Small intestine (tissue), 7 donors: Measurements from ENCODE around the gene GALNT10. TPM values are rescaled to one million over a fixed set of nuclear protein-coding genes. Genes with fewer than 3 reads are reported as not detected.

Source experiments
- DNase-seq, 2 donors: peaks; one replicate each; pipeline versions ENCODE4 v3.0.0 to v3.0.0-alpha.2; 2013
- FAIRE-seq: peaks from 2 replicates; lab custom pipeline; 2012; peaks lifted over from hg19 to GRCh38; lab: Jason Lieb, UNC
- H3K27ac ChIP-seq, 3 donors: one replicate each; pipeline ENCODE4 v1.5.1; 2013; ENCODE audit warnings: low read length in 2 of 3, mild to moderate bottlenecking in 2 of 3, control low read depth in 1 of 3, inconsistent platforms in 1 of 3, low read depth in 1 of 3, moderate library complexity in 1 of 3
- H3K27me3 ChIP-seq, 3 donors: one replicate each; pipeline ENCODE4 v1.6.1; 2013; ENCODE audit warnings: low read length in 3 of 3, inconsistent platforms in 1 of 3; ENCODE audit not compliant: control insufficient read depth in 3 of 3, insufficient read depth in 3 of 3
- H3K36me3 ChIP-seq, 3 donors: one replicate each; pipeline ENCODE4 v1.6.1; 2013; ENCODE audit warnings: low read length in 3 of 3, inconsistent platforms in 1 of 3, low read depth in 1 of 3, mild to moderate bottlenecking in 1 of 3, moderate library complexity in 1 of 3; ENCODE audit not compliant: control insufficient read depth in 3 of 3, insufficient read depth in 2 of 3
- H3K4me1 ChIP-seq, 3 donors: one replicate each; pipeline ENCODE4 v1.6.1; 2013; ENCODE audit warnings: low read length in 2 of 3, inconsistent platforms in 1 of 3, low read depth in 1 of 3, mild to moderate bottlenecking in 1 of 3, moderate library complexity in 1 of 3; ENCODE audit not compliant: control insufficient read depth in 3 of 3, insufficient read depth in 2 of 3
- H3K4me3 ChIP-seq, 3 donors: one replicate each; pipeline ENCODE4 v1.5.1; 2013; ENCODE audit warnings: low read length in 3 of 3, control low read depth in 1 of 3, inconsistent platforms in 1 of 3, low read depth in 1 of 3, mild to moderate bottlenecking in 1 of 3, moderate library complexity in 1 of 3
- H3K9me3 ChIP-seq, 2 donors: one replicate each; pipeline ENCODE4 v1.6.1; 2013; ENCODE audit warnings: low read depth in 1 of 2, low read length in 1 of 2; ENCODE audit not compliant: control insufficient read depth in 2 of 2, insufficient read depth in 1 of 2
- WGBS, 3 donors: extraction: QIAGEN DNeasy Blood & Tissue Kit; methylation state at CpG; one replicate each; pipeline ENCODE4 v1.1.7; 2013; 5-methylcytosine and 5-hydroxymethylcytosine counted together
- polyA plus RNA-seq, 4 donors: library from polyadenylated mRNA; stranded (reverse) in 3 of 4; unstranded in 1 of 4; fragments of 200-250 nt in 3 of 4; fragments of 120-200 nt in 1 of 4; gene quantifications; one replicate each; pipeline versions ENCODE4 v1.2.1 to v1.2.3, GENCODE V29; 2013
- donor health status: healthy with polysubstance abuse.
- donor health status: control.
- donor health status: control.
- donor health status: Bipolar disorder and iron deficiency.
- donor health status: healthy.

Gene GALNT10
- polyA plus RNA-seq, 4 donors, result 5.4 to 18.1 (median 8.7) TPM

DNA sequence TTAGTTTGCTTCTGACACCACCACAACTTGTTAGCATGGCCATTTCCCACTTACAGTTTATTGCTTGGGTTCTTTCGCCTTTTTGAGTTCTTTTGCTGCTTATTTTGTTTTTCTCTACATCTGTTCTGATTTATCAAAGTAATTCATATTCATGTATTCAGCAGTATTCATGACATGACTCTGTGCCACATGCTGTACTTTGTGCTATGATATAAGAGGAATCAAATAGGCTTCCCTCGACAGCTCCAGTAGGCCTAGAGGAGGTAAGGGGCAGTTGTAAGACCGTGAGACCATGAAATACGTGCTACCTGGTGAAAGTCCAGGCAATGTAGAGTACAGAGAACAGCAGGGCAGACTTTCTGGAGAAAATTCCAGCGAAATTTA is 144.5 kb downstream of the GALNT10 start:
- no peak for DNase-seq
- Histone ChIP-seq H3K9me3 (no peaks in the 10 kb centered on the region), H3K4me1 (no peaks in the 10 kb centered on the region), H3K4me3 (no peak overlapping the region), H3K36me3 (peaks cover 2 to 13% (median 2%) of the 10 kb centered on the region in 3 donors), H3K27ac (no peak overlapping the region), H3K27me3 (no peaks in the 10 kb centered on the region)
- no peak for FAIRE-seq
- WGBS, 3 donors, result 92% methylated on average over 5 of the region's 5 CpGs

DNA sequence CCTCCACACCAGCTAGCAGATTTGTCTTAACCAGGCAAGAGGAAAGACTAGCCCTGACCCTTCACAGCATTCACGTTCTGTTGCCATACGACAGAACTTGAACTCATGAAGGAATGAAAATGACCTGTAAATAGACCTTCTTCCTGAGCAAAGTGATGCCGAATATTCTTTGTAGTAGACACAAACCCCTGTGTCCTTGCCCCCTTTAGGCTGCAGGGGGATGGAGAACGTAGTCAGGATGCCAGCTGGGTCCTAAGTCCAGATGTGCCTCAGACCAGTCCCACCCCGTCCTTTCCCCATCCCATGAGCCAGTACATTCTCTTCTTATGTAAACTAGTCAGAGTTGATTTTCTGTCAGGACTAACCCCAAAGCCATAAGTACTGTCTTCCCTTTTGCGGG is 151.1 kb downstream of the GALNT10 start:
- no peak for FAIRE-seq
- 88 to 93% (median 91%) methylated on average over 6 of the region's 6 CpGs for WGBS, 3 donors
- DNase-seq, result no peak
- Histone ChIP-seq H3K4me1 (no peaks in the 10 kb centered on the region), H3K9me3 (no peaks in the 10 kb centered on the region), H3K4me3 (no peak overlapping the region), H3K27me3 (no peaks in the 10 kb centered on the region), H3K36me3 (peaks cover 0 to 4% (median 3%) of the 10 kb centered on the region in 3 donors), H3K27ac (no peak overlapping the region)

DNA sequence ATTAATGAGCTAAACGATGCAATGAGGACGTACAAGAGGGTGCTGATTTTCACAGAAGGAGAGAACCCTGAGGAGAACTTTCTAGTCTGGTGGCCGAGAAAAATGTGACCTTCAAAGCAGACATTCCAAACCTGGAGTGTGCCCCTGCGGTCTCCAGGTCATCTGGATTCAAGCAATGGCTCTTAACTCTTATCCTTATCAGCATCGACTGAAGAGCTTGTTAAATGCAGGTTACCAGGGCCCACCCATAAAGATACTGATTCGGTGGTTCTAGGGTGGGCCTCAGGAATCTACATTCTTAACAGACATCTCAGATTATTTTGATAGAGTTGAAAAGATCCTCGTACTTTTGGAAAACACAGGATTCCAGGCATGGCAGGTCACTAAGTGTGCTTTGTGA is 151.7 kb downstream of the GALNT10 start:
- no peak for FAIRE-seq
- Histone ChIP-seq H3K9me3 (no peaks in the 10 kb centered on the region), H3K4me3 (no peak overlapping the region), H3K27me3 (no peaks in the 10 kb centered on the region), H3K4me1 (no peaks in the 10 kb centered on the region), H3K36me3 (peaks cover 0 to 4% (median 3%) of the 10 kb centered on the region in 3 donors), H3K27ac (no peak overlapping the region)
- WGBS, 3 donors, result 81 to 90% (median 85%) methylated on average over 7 of the region's 7 CpGs
- DNase-seq, result no peak

DNA sequence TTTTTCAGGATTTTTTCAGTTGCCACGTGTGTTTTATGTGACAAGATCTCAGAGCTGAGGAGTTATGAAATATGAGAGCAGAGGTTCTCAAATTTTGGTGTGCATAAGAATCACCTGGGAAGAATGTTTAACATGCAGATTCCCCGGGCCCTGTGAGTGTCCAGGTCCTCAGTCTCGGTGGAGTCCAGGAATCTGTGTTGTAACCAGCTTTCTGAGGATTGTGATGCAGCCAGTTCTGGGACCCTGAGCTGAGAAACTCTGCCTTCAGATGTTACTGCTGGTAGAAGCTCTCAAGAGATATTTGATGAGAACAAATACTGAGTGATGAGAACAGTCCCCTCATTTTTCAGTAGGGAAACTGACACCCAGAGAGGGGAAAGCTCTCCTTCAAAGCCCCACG is 152.4 kb downstream of the GALNT10 start:
- FAIRE-seq, result no peak
- Histone ChIP-seq H3K4me1 (no peaks in the 10 kb centered on the region), H3K4me3 (no peak overlapping the region), H3K9me3 (no peaks in the 10 kb centered on the region), H3K36me3 (peaks cover 0 to 4% (median 3%) of the 10 kb centered on the region in 3 donors), H3K27me3 (no peaks in the 10 kb centered on the region), H3K27ac (no peak overlapping the region)
- 92 to 93% (median 93%) methylated on average over 4 of the region's 4 CpGs for WGBS, 3 donors
- no peak for DNase-seq

GRCh38 chr5:154344461-154344860 is 153.9 kb downstream of the GALNT10 start:
- FAIRE-seq (no peak), DNase-seq (no peak)
- H3K4me3 ChIP-seq, result no peak overlapping the region
- WGBS, 3 donors, result 97 to 98% (median 97%) methylated on average over 5 of the region's 5 CpGs
- peaks cover 0 to 3% (median 0%) of the 10 kb centered on the region in 3 donors for H3K36me3 ChIP-seq
- no peaks in the 10 kb centered on the region for H3K27me3 ChIP-seq
- H3K4me1 ChIP-seq, result no peaks in the 10 kb centered on the region
- H3K27ac ChIP-seq, result no peak overlapping the region
- no peaks in the 10 kb centered on the region for H3K9me3 ChIP-seq

GRCh38 chr5:154345255-154345952 is 154.9 kb downstream of the GALNT10 start:
- 86 to 91% (median 87%) methylated on average over 5 of the region's 5 CpGs for WGBS, 3 donors
- Histone ChIP-seq H3K36me3 (peaks cover 0 to 3% (median 3%) of the 10 kb centered on the region in 3 donors), H3K27ac (no peak overlapping the region), H3K27me3 (no peaks in the 10 kb centered on the region), H3K9me3 (no peaks in the 10 kb centered on the region), H3K4me3 (no peak overlapping the region), H3K4me1 (no peaks in the 10 kb centered on the region)
- DNase-seq, result no peak
- FAIRE-seq, result no peak

- H3K36me3 ChIP-seq, result peaks cover 0 to 3% (median 3%) of the 10 kb centered on the region in 3 donors
- 95 to 97% (median 97%) methylated on average over 1 of the region's 1 CpG for WGBS, 3 donors
- H3K4me3 ChIP-seq, result no peak overlapping the region
- no peaks in the 10 kb centered on the region for H3K4me1 ChIP-seq
- no peaks in the 10 kb centered on the region for H3K27me3 ChIP-seq
- DNase-seq (no peak), FAIRE-seq (no peak)
- H3K27ac ChIP-seq, result no peak overlapping the region
- H3K9me3 ChIP-seq, result no peaks in the 10 kb centered on the region
Measured at GRCh38 chr5:154346427-154346826, 155.9 kb downstream of the GALNT10 start.

- no peak for FAIRE-seq
- no peaks in the 10 kb centered on the region for H3K9me3 ChIP-seq
- DNase-seq, result no peak
- H3K4me3 ChIP-seq, result no peak overlapping the region
- no peak overlapping the region for H3K27ac ChIP-seq
- no peaks in the 10 kb centered on the region for H3K4me1 ChIP-seq
- 90 to 96% (median 92%) methylated on average over 5 of the region's 5 CpGs for WGBS, 3 donors
- H3K36me3 ChIP-seq, result peaks cover under 1 to 3% (median 2%) of the 10 kb centered on the region in 3 donors
- no peaks in the 10 kb centered on the region for H3K27me3 ChIP-seq
Measured at GRCh38 chr5:154349626-154350264, 159.2 kb downstream of the GALNT10 start.
